Endometrial microvascular endothelial cells (primary cell): ENCODE measurements around the gene SLC22A3. TPM values are rescaled to one million over a fixed set of nuclear protein-coding genes. Genes with fewer than 3 reads are reported as not detected.
"Not testable (repeated sequence)": the region's sequence is repeated elsewhere in the genome, so short reads cannot be mapped to it uniquely, and the experiment has no call there.

Source experiments
- in situ Hi-C: cut with HindIII; loops from 2 replicates; pipeline ENCODE4 v1.10.0; 2017; ENCODE audit warnings: low sequenced_read_pairs, low pct_unique_long_range_greater_than_20kb; ENCODE audit errors: inconsistent ontology term
- total RNA-seq: library from RNA; depleted of rRNA; stranded (reverse); fragments of >200 nt; gene quantifications from one replicate; pipeline ENCODE4 v1.2.3, GENCODE V29; 2015; ENCODE audit errors: inconsistent ontology term

SLC22A3 gene
- total RNA-seq, 1 donor from 2014 or later: not detected

GRCh38 chr6:160457823-160458222 lies 109.6 kb downstream of the SLC22A3 start:
- in situ Hi-C loops: no loop called here

GRCh38 chr6:160461641-160462040 lies 113.5 kb downstream of the SLC22A3 start:
- in situ Hi-C loops: no loop called here

GRCh38 chr6:160462116-160462515 lies 113.9 kb downstream of the SLC22A3 start:
- in situ Hi-C loops: no loop called here

GRCh38 chr6:160462551-160463109 lies 114.5 kb downstream of the SLC22A3 start:
- in situ Hi-C loops: no loop called here

GRCh38 chr6:160464744-160465143 lies 116.6 kb downstream of the SLC22A3 start:
- in situ Hi-C loops: no loop called here

GRCh38 chr6:160467261-160467871 lies 119.2 kb downstream of the SLC22A3 start:
- in situ Hi-C loops: not testable (repeated sequence)

GRCh38 chr6:160469153-160469552 lies 121.0 kb downstream of the SLC22A3 start:
- in situ Hi-C loops: no loop called here

GRCh38 chr6:160476056-160476455 lies 127.9 kb downstream of the SLC22A3 start:
- in situ Hi-C loops: not testable (repeated sequence)

GRCh38 chr6:160477072-160477471 lies 128.9 kb downstream of the SLC22A3 start:
- in situ Hi-C loops: not testable (repeated sequence)

GRCh38 chr6:160477901-160478300 lies 129.7 kb downstream of the SLC22A3 start:
- in situ Hi-C loops: no loop called here

- in situ Hi-C loops: no loop called here
Measured at GRCh38 chr6:160487116-160487515, 138.9 kb downstream of the SLC22A3 start.

GRCh38 chr6:160489091-160489490 lies 140.9 kb downstream of the SLC22A3 start:
- in situ Hi-C loops: no loop called here

- in situ Hi-C loops: no loop called here
Measured at GRCh38 chr6:160494576-160494975, 146.4 kb downstream of the SLC22A3 start.

- in situ Hi-C loops: no loop called here
Measured at GRCh38 chr6:160500639-160501038, 152.5 kb downstream of the SLC22A3 start.

Other genes starting within 250 kb of the SLC22A3 start
- not detected for gene SLC22A1, start 226.6 kb upstream of the SLC22A3 start, total RNA-seq
- not detected for gene SLC22A2, start 89.6 kb upstream of the SLC22A3 start, total RNA-seq